Stimulated activated CD4-positive, alpha-beta T cell treated with anti-CD3 and anti-CD28 coated beads, Interleukin-1b, Interleukin-23, amount 100 ng/mL, for 1 hour (primary cell): Measurements from ENCODE around the gene MTA1.

Experiments used
- DNase-seq, 2 donors: peaks; one replicate each; pipeline ENCODE4 v3.0.0-alpha.2; 2020; ENCODE audit warnings: low read depth in 2 of 2

The MTA1 gene

GRCh38 chr14:105422695-105423487 is 3.3 kb downstream of the MTA1 start:
- DNase-seq: no peak

DNA sequence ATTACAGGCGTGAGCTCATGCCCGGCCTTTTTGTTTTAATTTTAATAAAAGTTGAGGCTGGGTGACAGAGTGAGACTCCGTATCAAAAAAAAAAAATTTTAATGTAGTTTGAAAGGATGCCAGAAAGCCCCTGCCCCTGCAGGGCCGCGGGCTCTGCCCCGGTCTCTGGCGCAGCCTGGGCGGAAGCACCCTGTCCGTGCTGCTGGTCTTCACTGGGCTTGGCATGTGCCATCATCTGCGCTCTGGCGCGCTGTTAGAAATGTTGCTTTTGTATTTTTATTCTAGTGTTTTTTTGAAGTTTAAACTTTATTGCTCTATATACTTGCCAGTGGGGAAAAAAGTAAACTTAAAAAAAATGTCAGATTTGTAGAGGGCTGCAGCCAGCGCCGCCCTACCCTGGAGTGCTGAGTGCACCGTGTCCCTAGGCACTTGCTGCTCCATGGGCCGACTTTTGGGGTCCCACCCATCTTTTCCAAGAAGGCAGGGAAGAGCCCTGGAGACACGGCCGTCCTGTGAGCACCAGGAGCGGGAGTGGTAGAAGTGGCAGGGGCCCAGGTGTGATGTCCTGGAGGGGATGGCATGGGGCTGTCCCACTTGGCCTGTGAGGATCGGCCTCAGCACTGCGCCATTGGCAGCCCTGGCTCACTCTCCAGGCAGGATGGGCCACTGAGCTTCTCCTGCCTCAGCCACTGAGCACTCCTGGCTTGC is 4.0 kb downstream of the MTA1 start:
- no peak for DNase-seq

DNA sequence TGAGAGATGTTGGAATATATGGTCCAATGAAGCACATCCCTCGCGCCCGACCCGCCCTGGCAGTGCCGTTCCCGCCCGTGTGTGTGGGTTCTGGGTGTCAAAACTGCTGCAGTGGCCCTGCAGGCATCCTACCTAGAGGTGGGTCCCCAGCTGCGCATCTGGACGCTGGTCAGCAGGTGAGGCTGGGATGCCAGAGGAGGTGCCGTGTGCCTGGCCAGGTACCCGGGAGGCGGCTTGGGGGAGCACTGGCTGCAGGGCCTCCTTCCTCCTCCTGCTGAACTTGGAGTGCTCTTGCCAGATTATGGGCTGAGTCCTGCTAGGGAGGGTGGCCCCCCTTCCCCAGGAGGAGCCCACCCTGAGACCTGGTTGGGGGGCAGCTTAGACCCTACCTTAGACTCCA is 5.2 kb downstream of the MTA1 start:
- DNase-seq: no peak

GRCh38 chr14:105425823-105426247 is 6.2 kb downstream of the MTA1 start:
- DNase-seq: no peak

GRCh38 chr14:105426416-105427130 is 6.9 kb downstream of the MTA1 start:
- DNase-seq: no peak

DNA sequence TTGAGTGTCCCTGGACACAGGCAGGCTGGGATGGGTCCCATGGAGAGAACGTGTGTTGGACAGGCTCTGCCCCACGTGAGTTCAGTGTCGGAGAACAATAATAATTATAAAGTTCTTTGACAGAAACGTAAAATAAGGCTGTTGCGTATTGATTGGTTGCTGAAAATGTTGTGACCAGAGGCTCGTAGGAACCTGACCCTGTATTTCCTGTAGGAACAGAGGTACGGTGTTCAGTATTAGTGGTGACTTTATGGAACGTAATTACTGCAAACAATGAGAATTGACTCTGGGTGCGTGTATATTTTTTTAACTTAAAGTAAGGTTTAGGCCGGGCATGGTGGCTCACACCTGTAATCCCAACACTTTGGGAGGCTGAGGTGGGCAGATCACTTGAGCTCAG is 7.8 kb downstream of the MTA1 start:
- no peak for DNase-seq

- DNase-seq: no peak
These were observed 8.4 kb downstream of the MTA1 start for GRCh38 chr14:105427936-105428485.

DNA sequence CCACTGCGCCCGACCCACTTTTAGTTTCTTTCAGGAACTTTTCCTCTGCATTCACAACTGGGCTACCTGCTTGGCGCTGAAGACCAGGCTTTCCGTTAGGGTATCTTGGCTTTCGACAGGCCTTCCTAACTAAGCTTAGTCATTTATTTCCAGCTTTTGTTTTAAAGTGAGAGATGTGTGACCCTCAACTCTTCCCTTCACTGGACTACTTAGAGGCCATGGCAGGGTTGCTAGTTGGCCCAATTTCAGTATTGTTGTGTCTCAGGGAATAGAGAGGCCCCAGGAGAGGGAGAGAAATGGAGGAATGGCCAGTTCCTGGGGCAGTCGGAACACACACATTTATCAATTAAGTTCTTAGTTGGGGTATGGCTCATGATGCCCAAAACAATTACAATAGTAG is 10.4 kb downstream of the MTA1 start:
- DNase-seq: no peak

DNA sequence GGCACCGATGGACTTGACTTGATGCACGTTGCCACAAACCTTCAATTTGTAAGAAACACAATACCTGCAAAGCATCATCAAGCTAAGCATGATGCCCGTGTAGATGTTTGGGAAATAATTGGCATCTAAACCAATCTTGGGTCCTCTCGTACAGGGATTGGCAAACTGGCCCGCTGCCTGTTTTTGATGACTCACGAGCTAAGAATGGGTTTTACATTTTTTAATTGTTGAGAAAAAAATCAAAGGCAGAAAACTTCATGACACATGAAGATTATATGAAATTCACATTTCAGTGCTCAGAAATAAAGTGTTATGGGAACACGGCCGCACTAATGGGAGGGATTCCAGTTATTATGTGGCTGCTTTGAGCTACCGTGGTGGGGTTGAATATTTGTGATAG is 10.9 kb downstream of the MTA1 start:
- no peak for DNase-seq

GRCh38 chr14:105431256-105431655 is 11.6 kb downstream of the MTA1 start:
- no peak for DNase-seq

- no peak for DNase-seq
These were observed 13.0 kb downstream of the MTA1 start for GRCh38 chr14:105432657-105433056.

DNA sequence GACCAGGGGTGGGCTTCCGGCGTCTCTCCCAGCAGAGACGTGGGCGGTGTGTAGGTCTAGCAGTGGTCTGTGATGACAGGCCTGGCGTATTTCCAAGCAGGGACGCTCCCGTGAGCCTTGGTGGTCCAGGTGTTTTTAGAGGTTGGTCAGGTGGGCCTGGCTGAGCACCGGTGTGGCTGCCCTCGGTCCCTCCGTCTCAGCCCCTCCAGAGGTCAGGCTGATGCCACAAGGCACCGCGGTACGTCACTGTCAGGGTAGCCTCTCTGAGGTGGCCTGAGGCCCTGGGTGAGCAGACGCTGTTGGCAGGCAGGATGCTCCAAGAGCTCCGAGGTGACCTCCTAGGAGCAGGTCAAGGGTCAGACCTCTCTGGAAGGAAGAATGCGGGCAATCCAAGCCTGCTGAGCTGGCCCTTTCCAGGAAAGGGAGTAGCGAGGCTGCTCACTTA is 13.6 kb downstream of the MTA1 start:
- no peak for DNase-seq

DNA sequence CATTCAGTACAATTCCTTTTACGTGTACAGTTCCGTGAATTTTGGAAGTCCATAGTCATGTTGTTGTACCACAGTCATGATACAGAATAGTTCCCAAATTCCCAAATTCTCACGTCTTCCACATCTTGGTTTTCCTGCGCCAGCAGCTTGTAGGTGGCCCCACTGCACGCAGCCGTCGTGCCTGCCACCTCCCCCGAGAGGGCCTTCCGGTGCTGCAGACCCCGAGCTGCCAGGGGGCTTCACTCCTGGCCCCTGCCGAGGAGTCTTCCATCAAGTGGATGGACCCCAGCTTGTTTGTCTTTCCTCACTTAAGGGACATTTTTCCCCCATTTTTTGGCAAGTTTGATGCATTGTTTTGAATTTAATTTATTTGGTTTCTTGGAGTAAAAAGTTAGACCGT is 16.8 kb downstream of the MTA1 start:
- DNase-seq: no peak

DNA sequence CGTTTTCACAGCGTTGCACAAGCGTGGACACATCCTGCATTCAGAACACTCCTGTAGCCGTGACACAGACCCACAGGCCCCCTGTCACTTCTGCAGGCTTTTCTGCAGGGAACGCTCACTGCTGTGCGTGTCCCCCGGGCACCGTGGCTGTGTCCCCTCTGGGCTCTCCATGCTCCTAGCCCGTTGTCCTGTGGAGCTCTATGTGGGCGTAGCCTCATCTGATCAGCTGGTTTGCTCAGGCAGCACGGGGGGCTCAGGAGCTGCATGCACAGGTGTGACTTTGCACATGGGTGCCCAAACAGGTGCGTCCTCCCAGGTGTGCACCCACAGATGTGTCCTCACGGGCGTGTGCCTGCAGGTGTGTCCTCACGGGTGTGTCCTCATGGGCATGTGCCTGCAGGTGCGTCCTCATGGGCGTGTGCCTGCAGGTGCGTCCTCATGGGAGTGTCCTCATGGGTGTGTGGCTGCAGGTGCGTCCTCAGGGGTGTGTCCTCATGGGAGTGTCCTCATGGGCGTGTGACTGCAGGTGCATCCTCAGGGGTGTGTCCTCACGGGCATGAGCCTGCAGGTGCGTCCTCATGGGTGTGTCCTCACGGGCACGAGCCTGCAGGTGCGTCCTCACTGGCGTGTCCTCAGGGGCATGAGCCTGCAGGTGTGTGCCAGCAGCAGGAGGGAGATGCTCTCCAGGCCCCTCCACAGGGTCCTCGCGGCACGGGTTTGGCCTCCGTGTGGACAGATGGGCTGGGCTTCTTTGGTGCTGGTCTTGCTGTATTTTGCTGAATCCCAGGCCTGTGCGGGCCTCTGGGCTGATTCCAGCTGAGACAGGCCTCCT is 17.5 kb downstream of the MTA1 start:
- DNase-seq: no peak

- no peak for DNase-seq
These were observed 18.3 kb downstream of the MTA1 start for GRCh38 chr14:105437723-105438500.

GRCh38 chr14:105439179-105439578 is 19.6 kb downstream of the MTA1 start:
- DNase-seq: no peak

- no peak for DNase-seq
These were observed 20.3 kb downstream of the MTA1 start for GRCh38 chr14:105439710-105440553.

DNA sequence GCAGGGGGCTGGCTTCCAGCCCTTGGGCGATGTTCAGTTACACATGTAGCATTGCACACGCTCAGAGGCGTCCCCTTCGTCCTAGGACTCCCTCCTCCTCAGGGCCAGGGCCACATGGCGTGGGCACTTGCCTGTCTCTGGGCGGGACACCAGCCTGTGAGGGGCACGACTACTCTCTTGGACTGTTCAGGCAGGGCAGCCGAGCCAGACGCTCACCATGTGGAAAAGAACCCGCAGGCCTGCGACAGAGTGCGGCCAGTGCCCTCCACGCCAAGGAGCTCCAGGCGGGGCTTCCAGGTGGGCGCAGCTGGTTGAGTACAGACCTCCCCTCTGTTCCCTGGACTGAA is 20.9 kb downstream of the MTA1 start:
- DNase-seq: no peak

DNA sequence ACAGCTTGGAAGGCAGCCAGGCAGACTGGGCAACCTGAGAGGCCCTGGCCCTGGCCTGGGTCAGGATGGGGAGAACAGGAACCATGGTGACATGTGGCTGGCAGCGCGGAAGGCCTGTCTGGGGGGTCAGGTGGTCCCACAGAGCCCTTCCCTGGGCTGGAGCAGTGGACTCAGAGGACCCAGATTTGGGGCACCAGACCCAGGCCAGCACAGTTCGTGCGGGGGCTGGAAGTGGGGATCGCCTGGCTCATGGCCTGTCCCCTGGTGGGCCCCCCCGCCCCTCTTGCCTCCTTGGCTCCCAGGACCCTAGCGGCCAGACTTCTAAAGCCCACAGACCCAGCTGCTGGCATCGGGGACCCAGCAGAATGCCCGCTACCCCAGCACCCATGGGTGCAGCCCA is 21.4 kb downstream of the MTA1 start:
- no peak for DNase-seq

GRCh38 chr14:105442125-105442524 is 22.5 kb downstream of the MTA1 start:
- no peak for DNase-seq
